ENCODE measurements around the gene TRIO. TPM values are rescaled to one million over a fixed set of nuclear protein-coding genes. Genes with fewer than 3 reads are reported as not detected.

Gene TRIO
- total and polyA plus RNA-seq, 2 of the 8 experiments (the other 6 are each of a cell fraction or from before 2014, with no cell fraction given): 35.1 to 69.1 TPM

DNA sequence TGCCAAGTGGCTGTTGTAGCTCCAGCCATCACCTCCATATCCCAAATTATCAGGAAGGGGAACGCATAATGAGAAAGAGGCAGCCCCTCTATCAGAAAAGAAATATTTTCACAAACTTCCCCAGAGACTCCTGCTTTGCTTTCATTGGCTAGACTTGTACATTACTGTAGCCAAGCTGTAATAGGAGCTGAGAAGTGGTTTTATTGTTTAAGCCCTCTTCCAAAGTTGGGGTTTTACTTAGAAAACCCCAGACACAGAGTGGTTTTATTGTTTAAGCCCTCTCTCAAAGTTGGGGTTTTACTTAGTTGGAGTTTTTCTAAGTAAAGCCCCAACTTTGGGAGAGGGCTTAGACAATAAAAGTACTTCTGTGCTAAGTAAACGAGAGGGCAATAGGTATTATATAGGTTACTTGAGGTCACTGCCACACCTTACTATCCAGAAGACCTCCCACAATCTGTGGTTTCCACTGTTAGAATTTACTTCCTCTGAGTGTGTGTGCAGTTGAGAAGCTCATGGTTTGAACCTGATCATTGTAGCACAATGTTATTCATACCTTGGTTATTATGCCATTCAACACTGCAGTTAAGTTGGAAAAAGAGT, 222.8 kb downstream of the TRIO start:
- no peak overlapping the region for H2BK5ac ChIP-seq (ENCODE audit: low read depth, low read length)
- FAIRE-seq (no peak), DNase-seq (ENCODE audit: low read depth in 1 of 2, low spot score in 2 of 2) (no peak)
- H4K91ac ChIP-seq (replicated peaks; ENCODE audit: insufficient read length, low read length): no peak overlapping the region
- peaks cover 0 to 2% (median 0%) of the 10 kb centered on the region in 4 experiments; a peak in 1 of 7 replicates for H3K4me1 ChIP-seq (replicated peaks in 1 of 4; ENCODE audit: control insufficient read depth in 3 of 4, insufficient read depth in 4 of 4, low read length in 3 of 4)
- H2BK12ac ChIP-seq (ENCODE audit: low read depth, low read length): no peak overlapping the region
- H3K9me3 ChIP-seq (ENCODE audit: insufficient read depth in 2 of 2, low read depth in 1 of 2, low read length in 1 of 2): no peaks in the 10 kb centered on the region
- ChIA-PET CTCF (ENCODE audit: partially characterized antibody) (interaction anchor here (0.8 to 15.3 kb wide), 11 partner anchors 7 to 284 kb away, joined by 3 to 155 read pairs (median 7); no protein-coding TSS in a partner anchor), POLR2A (ENCODE audit: partially characterized antibody) (no interaction called here)
- H3K79me2 ChIP-seq (ENCODE audit: control insufficient read depth in 1 of 2, insufficient read depth in 2 of 2, low read length in 2 of 2): no peaks in the 10 kb centered on the region
- no peak overlapping the region for H2AFZ ChIP-seq (ENCODE audit: low read length)
- no peak overlapping the region for H3K56ac ChIP-seq (replicated peaks; ENCODE audit: insufficient read length, low read depth, low read length)
- H3K79me1 ChIP-seq (ENCODE audit: low read depth, low read length): no peaks in the 10 kb centered on the region
- no peak overlapping the region for H4K5ac ChIP-seq (ENCODE audit: insufficient read length, low read depth, low read length)
- H3K18ac ChIP-seq (ENCODE audit: extremely low read depth, low read length): no peak overlapping the region
- H4K20me1 ChIP-seq (replicated peaks in 1 of 2; ENCODE audit: control insufficient read depth in 1 of 2, insufficient read depth in 2 of 2, low read length in 2 of 2): peaks cover 2 to 3% of the 10 kb centered on the region in 2 experiments
- H2BK120ac ChIP-seq (replicated peaks; ENCODE audit: low read depth, low read length): no peak overlapping the region
- no peak overlapping the region for H3K9ac ChIP-seq (replicated peaks in 1 of 4; ENCODE audit: extremely low read depth in 1 of 4, low read depth in 3 of 4, low read length in 3 of 4)
- H3K4ac ChIP-seq (replicated peaks; ENCODE audit: insufficient read length, low read depth, low read length): no peak overlapping the region
- H2BK20ac ChIP-seq (ENCODE audit: low read length): no peak overlapping the region
- H2BK15ac ChIP-seq (ENCODE audit: low read length): no peak overlapping the region
- peaks cover 23 to 60% (median 54%) of the 10 kb centered on the region in 4 experiments for H3K36me3 ChIP-seq (ENCODE audit: control insufficient read depth in 2 of 4, insufficient read depth in 4 of 4, low read length in 3 of 4)
- 90% methylated on average over 2 of the region's 2 CpGs; no CpG with 5 or more reads in 1 of the 2 experiments for WGBS, 2 experiments (ENCODE audit: extremely low coverage in 1 of 2, insufficient coverage in 1 of 2, insufficient read length in 1 of 2, insufficient replicate concordance in 2 of 2, low coverage in 1 of 2, low lambda C conversion rate in 2 of 2, missing lambda C conversion rate in 1 of 2)
- no peak overlapping the region for H3K4me2 ChIP-seq (ENCODE audit: insufficient read depth in 1 of 2, low read depth in 2 of 2, low read length in 2 of 2)
- no peak overlapping the region for H4K8ac ChIP-seq (ENCODE audit: extremely low read depth, insufficient read depth, low read length)
- H2AK5ac ChIP-seq (ENCODE audit: low read depth, low read length): no peak overlapping the region
- no peak overlapping the region for H3K27ac ChIP-seq (ENCODE audit: low read depth, low read length)
- TF ChIP-seq RAD21 (IDR thresholded peaks at IDR 0.05 in 1 of 2, conservative IDR thresholded peaks at IDR 0.05 in 1 of 2; ENCODE audit: low read depth in 2 of 2, low read length in 2 of 2): no peak
- no peak overlapping the region for H3K4me3 ChIP-seq (ENCODE audit: extremely low read depth in 1 of 4, insufficient read depth in 2 of 4, low read depth in 3 of 4, low read length in 4 of 4)
- no peak overlapping the region for H3K23ac ChIP-seq (ENCODE audit: insufficient read length)
- no peaks in the 10 kb centered on the region for H3K23me2 ChIP-seq (ENCODE audit: low read depth, low read length)
- no peak overlapping the region for H3K14ac ChIP-seq (ENCODE audit: insufficient read length)
- no peaks in the 10 kb centered on the region for H3K27me3 ChIP-seq (replicated peaks in 1 of 4; ENCODE audit: control insufficient read depth in 3 of 4, extremely low read depth in 1 of 4, insufficient read depth in 3 of 4, low read length in 3 of 4)
